GM21515 (cell line): ENCODE data around the gene OR5A2.
"Not testable (repeated sequence)": the region's sequence is repeated elsewhere in the genome, so short reads cannot be mapped to it uniquely, and the experiment has no call there.

Source experiments
- ATAC-seq: cut with Tn5 transposase; IDR thresholded peaks from one replicate; pipeline ENCODE4 v1.9.1; 2021; ENCODE audit not compliant: unreplicated experiment

OR5A2 gene

DNA sequence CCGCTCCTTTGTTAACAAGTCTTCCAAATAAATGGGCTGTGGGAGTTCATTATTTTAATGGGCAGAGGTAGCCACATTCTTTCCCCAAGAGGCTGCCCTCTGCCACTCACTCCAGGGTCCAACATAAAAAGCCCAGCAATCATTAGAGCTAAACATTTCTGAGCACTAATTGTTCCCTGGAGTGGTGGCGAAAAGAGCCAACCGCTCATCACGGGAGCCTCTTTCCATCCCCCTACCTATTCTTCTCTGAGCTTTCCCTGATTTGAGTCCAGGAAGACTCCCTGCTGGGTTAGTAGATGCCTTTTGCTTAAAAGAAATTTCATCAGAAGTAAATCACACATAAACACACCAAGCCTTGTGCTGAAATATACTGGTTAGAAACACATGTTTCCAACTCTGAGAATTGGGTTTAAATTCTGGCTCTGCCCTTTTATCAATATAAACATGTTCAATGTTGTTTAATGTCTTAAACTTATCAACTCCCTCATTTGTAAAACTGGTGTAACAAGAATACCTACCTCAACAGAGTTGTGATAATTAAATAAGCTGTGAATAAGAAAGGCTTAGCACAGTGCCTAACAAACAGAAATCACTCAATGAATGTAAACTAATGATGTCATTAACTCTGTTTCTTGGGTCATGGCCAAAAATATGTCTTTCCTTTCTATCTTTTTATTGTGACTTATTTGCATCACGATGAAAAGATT lies at the start of gene OR5A2:
TSS of gene OR5A2 (minus strand) at position 53 of the 707 bp plus-strand sequence. CDS start 3,460 bp downstream, outside the sequence.
- no peak for ATAC-seq

DNA sequence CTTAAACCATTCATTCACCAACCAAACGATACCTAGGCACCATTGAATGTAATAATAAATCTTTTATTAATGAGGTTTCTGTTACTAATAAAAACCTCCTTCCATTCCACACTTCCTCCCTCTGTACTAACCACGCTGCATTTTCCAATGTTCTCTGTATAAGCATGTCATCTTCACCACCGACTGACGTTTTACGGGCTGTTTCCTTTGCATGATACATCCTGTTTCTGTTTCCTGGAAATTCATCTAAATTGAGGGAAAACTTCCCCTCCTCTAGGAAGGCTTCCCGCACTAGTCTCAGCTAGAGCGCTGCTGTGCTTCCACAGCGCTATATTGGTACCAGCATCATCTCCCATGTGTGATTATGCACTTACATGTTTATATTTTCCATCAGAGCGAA lies 49.0 kb upstream of the OR5A2 start:
- ATAC-seq, result no peak

- no peak for ATAC-seq
Observed at GRCh38 chr11:59473015-59473414, 46.8 kb upstream of the OR5A2 start, which contains the start of gene OR4D10. Gene OR4D10, plus strand, starts transcription at chr11:59473315. Its CDS starts 4,115 bp downstream, at chr11:59477430.

GRCh38 chr11:59463190-59463641 lies 37.0 kb upstream of the OR5A2 start:
- no peak for ATAC-seq

GRCh38 chr11:59459916-59460315 lies 33.7 kb upstream of the OR5A2 start:
- ATAC-seq, result no peak

DNA sequence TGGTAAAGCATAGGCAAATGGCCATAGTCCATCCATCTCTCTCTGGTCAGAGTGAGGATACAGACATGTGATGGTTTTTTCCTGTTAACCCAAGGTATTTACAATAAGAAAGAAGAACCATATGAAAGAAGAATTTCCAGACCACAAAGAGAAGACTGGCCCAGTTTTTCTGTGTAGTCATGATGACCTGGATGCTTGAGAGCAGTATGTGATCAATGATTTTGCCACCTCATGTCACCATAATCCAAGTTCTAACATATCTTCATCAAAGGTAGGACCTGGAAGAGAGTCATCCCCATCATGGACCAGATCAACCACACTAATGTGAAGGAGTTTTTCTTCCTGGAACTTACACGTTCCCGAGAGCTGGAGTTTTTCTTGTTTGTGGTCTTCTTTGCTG lies 30.4 kb upstream of the OR5A2 start, which contains the start of gene OR4D6:
TSS of gene OR4D6 (plus strand) at position 301 of the 400 bp plus-strand sequence. CDS start at position 301, 0 bp downstream.
- ATAC-seq, result no peak

DNA sequence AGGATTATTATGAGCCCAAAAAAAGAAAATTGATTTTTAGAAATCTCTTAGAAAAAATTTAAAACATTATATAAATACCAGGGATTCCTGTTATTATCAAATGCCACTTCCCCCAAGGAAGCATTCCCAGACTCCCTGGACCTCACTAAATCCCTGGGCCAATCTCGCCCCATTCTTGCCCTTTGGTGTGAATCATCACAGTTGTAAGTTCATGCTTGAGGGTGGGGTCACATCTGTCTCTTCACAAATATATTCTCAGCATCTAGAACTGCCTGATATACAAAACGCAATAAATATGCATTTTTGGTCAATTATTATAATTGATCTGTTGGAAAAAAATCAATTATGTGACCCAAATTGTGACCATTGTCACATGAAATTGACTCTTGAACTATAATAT lies 22.3 kb upstream of the OR5A2 start:
- no peak for ATAC-seq

- ATAC-seq, result not testable (repeated sequence)
Observed at GRCh38 chr11:59445624-59446023, 19.4 kb upstream of the OR5A2 start.

- ATAC-seq, result no peak
Observed at GRCh38 chr11:59437770-59438169, 11.6 kb upstream of the OR5A2 start.

DNA sequence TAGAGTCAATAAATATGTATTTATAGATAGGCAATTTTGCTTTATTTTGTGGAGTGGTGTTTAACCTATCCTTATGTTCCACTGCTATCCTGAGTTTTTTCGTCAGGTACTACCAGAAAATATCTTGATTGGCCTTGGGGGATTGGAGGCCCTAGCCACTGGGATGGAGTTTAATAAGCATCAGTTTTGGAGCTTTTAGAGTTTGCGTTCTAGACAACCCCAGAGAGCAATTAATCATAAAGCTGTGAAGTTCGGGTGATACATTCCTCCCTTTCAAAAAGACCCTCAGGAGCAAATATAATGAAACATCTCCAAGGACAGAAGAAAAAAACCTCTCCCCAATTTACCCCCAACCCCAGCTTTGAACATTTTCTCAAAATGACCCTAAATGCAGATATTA lies 10.0 kb upstream of the OR5A2 start, which contains the start of gene OR5A1:
TSS of gene OR5A1 (plus strand) at position 301 of the 400 bp plus-strand sequence. CDS start 6,700 bp downstream, outside the sequence.
- no peak for ATAC-seq

DNA sequence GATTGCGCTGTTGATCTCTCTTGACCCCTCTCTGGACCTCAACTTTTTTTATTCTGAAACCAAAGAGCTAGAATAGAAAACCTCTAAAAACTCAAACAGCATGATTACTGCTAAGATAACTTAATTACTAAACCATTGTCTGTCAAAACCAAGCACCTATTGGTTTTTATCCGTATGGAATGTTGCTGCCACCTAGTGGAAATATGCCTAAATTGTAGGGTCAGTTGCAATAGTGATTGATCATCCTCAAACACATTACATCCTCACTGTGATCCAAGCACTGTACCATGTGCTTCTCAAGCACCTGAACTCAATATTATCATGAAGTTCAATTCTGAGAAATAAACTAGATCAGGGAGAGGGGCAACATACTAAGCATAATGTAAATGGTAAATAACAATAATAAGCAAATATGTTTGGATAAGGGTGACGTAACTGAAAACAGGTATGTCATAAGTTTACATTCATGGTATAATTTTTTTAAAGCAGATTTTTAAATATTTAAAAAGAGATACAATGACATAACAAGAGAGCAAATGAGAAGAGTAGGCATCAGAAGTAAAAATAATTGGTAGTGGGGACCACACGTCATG lies 3.8 kb upstream of the OR5A2 start:
- peak; percentile 70 for ATAC-seq

GRCh38 chr11:59427068-59427382 lies 812 bp upstream of the OR5A2 start:
- ATAC-seq, result no peak

- ATAC-seq, result no peak
Observed at GRCh38 chr11:59425131-59425530, 1.1 kb downstream of the OR5A2 start.

DNA sequence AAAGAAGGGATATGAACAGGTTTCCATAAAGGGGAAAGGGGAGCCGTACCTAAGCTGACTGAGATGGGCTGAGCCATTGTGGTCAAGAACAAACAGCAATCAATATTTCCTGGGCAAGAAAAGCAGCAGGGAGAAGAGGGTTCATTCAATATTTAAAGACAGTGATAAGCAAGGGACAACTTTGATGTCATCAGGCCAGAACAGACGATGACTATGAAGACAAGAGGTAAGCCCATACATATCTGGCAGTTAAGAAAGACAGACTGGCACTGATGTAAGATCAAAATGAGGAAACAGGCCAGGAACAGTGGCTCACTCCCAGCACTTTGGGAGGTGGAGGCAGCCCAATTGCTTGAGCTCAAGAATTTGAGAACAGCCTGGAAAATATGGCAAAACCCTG lies 2.4 kb downstream of the OR5A2 start:
- ATAC-seq, result no peak

- no peak for ATAC-seq
Observed at GRCh38 chr11:59418156-59418555, 8.1 kb downstream of the OR5A2 start.

DNA sequence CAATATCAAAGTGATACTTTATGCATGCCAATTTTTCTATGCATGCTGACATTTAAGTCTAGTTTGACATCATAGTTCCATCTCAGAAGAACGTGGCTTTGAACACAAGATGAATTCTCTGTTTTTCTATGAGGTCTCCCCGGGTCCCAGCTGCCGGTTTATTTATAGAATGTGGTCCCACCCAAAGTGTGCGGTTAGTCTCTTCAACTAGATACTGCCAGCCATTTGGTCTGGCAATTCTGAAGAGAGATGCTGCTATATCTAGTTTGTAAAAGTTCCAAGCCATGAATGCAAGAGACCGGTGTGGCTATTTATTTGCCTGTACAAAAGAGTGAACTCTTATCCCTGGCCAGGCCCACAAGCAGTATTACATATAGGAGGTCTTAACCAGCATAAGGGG lies 9.2 kb downstream of the OR5A2 start:
- ATAC-seq, result no peak

- no peak for ATAC-seq
Observed at GRCh38 chr11:59416613-59417012, 9.6 kb downstream of the OR5A2 start.

DNA sequence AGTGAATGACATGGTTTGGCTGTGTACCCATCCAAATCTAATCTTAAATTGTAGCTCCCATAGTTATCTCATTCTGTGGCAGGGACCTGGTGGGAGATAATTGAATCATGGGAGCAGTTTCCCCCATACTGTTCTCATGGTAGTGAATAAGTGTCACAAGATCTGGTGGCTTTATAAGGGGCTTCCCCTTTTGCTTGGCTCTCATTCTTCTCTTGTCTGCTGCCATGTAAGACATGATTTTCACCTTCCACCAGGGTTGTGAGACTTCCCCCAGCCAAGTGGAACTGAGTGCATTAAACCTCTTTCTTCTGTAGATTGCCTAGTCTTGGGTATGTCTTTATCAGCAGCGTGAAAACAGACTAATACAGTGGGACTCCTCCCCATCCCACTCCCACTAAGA lies 11.1 kb downstream of the OR5A2 start:
- no peak for ATAC-seq

- no peak for ATAC-seq
Observed at GRCh38 chr11:59413646-59414045, 12.6 kb downstream of the OR5A2 start.

DNA sequence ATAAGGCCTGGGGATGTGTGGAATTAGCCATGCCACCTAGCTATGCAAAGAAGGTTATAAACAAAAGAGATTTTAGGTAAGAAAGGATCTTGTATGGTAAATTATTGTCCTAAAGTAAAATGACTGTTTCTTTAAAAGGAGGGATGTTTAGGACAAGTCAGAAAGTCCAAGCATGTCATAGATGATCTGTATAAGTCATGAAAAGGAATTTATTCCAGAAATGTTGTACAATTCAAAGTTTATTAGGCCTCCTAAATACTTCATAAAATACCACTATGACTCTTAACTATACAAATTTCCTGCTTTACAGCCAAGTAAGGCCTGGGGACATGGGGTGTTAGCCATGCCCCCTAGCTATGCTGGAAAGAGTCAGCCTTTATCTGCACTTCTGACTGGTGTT lies 22.7 kb downstream of the OR5A2 start:
- no peak for ATAC-seq

- ATAC-seq, result no peak
Observed at GRCh38 chr11:59401262-59401552, 25.0 kb downstream of the OR5A2 start.

GRCh38 chr11:59400461-59401261 lies 25.6 kb downstream of the OR5A2 start:
- ATAC-seq, result no peak
